Aorta (tissue), 5 donors: ENCODE data around the gene TBCA. TPM values are rescaled to one million over a fixed set of nuclear protein-coding genes. Genes with fewer than 3 reads are reported as not detected.

Experiments
- ATAC-seq: fragments of 200-7000 bp; cut with Tn5 transposase; one replicate; pipeline ENCODE4 v1.9.1; 2022; ENCODE audit warnings: moderate library complexity; ENCODE audit not compliant: low FRiP score
- DNase-seq, 2 donors: peaks; one replicate each; pipeline ENCODE4 v3.0.0-alpha.2; 2020
- H3K27ac ChIP-seq, 2 donors: one replicate each; pipeline ENCODE4 v1.5.1; 2013; ENCODE audit warnings: low read length in 2 of 2, mild to moderate bottlenecking in 2 of 2, moderate library complexity in 2 of 2, control low read depth in 1 of 2, inconsistent platforms in 1 of 2, low read depth in 1 of 2
- H3K27me3 ChIP-seq, 2 donors: one replicate each; pipeline ENCODE4 v1.6.1; 2013; ENCODE audit warnings: control low read depth in 1 of 2, low read length in 1 of 2, mild to moderate bottlenecking in 1 of 2, moderate library complexity in 1 of 2; ENCODE audit not compliant: insufficient read depth in 2 of 2, control insufficient read depth in 1 of 2
- H3K36me3 ChIP-seq, 2 donors: one replicate each; pipeline ENCODE4 v1.6.1; 2013; ENCODE audit warnings: control low read depth in 1 of 2, low read length in 1 of 2, mild to moderate bottlenecking in 1 of 2; ENCODE audit not compliant: insufficient read depth in 2 of 2, control insufficient read depth in 1 of 2
- H3K4me1 ChIP-seq, 2 donors: one replicate each; pipeline ENCODE4 v1.6.1; 2013; ENCODE audit warnings: low read length in 2 of 2, control low read depth in 1 of 2, mild to moderate bottlenecking in 1 of 2, moderate library complexity in 1 of 2; ENCODE audit not compliant: insufficient read depth in 2 of 2, control insufficient read depth in 1 of 2
- H3K4me3 ChIP-seq, 2 donors: one replicate each; pipeline ENCODE4 v1.5.1; 2013; ENCODE audit warnings: low read length in 2 of 2, control low read depth in 1 of 2, mild to moderate bottlenecking in 1 of 2
- H3K9me3 ChIP-seq: one replicate; pipeline ENCODE4 v1.6.1; 2013; ENCODE audit warnings: mild to moderate bottlenecking, low read length; ENCODE audit not compliant: control insufficient read depth
- WGBS, 2 donors: extraction: QIAGEN DNeasy Blood & Tissue Kit; methylation state at CpG; one replicate each; pipeline ENCODE4 v1.1.7; 2013; 5-methylcytosine and 5-hydroxymethylcytosine counted together
- intact Hi-C, 2 donors: fragments of 100-400 bp; cut with DNase I; formaldehyde crosslinking; loops; one replicate each; pipeline versions ENCODE4 v1.14.2 to v1.15.0; 2022
- polyA plus RNA-seq, 2 donors: library from polyadenylated mRNA; stranded (reverse); fragments of 200-250 nt; gene quantifications; one replicate each; pipeline ENCODE4 v1.2.3, GENCODE V29; 2013
- total RNA-seq, 2 donors: library from RNA; stranded (reverse); fragmentation: NEBNext Ultra II Directional; extraction: Animal tissue kit (Norgen Biotek cat#: 25700); gene quantifications; one replicate each; pipeline ENCODE4 v1.2.1, GENCODE V29; 2021
- donor health status: healthy with polysubstance abuse.
- donor health status: Bipolar disorder and iron deficiency.
- donor health status: DM: no; HTN: no; CAD: no.
- donor health status: DM: no; HTN: no; CAD: no.
- donor health status: DM: yes; HTN: yes; CAD: no.

The TBCA gene
- total and polyA plus RNA-seq, 4 donors = 98.9 to 269 (median 158) TPM

DNA sequence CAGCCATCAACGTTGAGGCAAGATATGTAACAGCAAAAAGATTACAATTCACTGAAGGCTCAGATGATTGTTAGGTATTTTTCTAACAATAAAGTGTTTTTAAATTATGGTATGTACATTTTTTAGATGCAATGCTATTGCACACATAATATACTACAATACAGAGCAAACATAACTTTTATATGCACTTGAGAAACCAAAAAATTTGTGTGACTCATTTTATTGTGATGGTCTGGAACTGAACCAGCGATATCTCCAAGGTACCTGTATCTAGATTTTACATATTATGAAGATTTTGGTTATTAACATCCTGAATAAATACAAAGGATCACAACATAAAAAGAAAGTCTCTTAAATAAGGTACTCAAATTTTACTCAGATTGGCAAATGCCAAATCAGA, 41.3 kb downstream of the TBCA start:
- no peak for DNase-seq
- Histone ChIP-seq H3K27me3 (no peaks in the 10 kb centered on the region), H3K9me3 (no peaks in the 10 kb centered on the region), H3K4me3 (no peak overlapping the region), H3K36me3 (no peaks in the 10 kb centered on the region), H3K4me1 (peaks cover 0 to 2% of the 10 kb centered on the region in 2 donors), H3K27ac (no peak overlapping the region)
- intact Hi-C loops = no loop called here
- no peak for ATAC-seq
- 93 to 95% methylated on average over 2 of the region's 2 CpGs for WGBS, 2 donors

DNA sequence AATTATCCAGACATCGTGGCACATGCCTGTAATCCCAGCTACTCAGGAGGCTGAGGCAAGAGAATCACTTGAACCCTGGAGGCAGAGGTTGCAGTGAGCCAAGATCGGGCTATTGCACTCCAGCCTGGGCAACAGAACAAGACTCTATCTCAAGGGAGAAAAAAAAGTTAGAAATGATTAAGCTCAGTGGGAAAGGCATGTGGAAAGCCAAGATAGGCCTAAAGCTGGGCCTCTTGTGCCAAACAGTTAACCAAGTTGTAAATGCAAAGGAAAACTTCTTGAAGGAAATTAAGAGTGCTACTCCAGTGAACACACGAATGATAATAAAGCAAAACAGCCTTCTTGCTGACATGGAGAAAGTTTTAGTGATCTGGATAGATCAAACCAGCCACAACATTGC, 43.0 kb downstream of the TBCA start:
- no peak for ATAC-seq
- H3K9me3 ChIP-seq = no peaks in the 10 kb centered on the region
- DNase-seq = no peak
- no peak overlapping the region for H3K27ac ChIP-seq
- no peak overlapping the region for H3K4me3 ChIP-seq
- no peaks in the 10 kb centered on the region for H3K36me3 ChIP-seq
- no peaks in the 10 kb centered on the region for H3K27me3 ChIP-seq
- H3K4me1 ChIP-seq = peaks cover 0 to under 1% of the 10 kb centered on the region in 2 donors
- intact Hi-C loops = no loop called here
- WGBS, 2 donors = 64 to 69% methylated on average over 3 of the region's 3 CpGs

DNA sequence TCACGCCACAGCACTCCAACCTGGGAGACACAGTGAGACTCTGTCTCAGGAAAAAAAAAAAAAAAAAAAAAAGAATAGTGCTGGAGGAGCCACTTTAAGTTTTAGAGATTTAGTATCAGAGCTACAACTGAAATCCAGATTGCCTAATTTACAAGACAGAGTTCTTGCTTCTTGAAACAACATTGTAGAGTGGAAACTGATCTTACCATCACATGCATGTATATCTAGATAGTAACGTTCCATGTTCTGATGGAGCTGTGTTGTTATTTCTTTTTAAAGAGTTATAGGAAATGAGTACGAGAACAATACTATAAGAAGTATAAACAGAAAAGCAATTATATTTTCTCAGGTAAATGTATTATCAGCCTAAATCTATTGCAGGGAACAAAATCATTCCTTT, 48.9 kb downstream of the TBCA start:
- ATAC-seq = no peak

DNA sequence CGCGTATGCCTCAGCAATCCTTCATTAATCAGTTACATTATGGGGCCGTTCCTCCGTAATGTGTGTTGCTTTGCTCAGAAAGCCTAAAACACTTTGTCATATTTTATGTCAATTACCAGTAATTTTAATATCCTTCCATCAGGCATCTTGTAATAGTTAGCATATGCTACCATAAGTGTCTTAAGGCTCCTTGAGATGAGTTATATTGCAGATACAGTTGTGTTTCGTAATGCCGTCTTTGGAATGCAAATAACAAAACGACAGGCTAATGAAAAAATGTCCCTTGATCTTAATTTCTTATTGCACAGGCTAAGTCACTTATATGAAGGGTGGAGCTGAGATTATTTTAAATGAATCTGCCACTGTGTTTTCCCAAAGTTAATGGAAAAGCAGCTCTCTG, 50.5 kb downstream of the TBCA start:
- no peaks in the 10 kb centered on the region for H3K9me3 ChIP-seq
- H3K4me1 ChIP-seq = no peaks in the 10 kb centered on the region
- intact Hi-C loops = no loop called here
- DNase-seq (no peak), ATAC-seq (no peak)
- no peaks in the 10 kb centered on the region for H3K36me3 ChIP-seq
- H3K4me3 ChIP-seq = no peak overlapping the region
- 89 to 90% methylated on average over 7 of the region's 7 CpGs for WGBS, 2 donors
- H3K27ac ChIP-seq = no peak overlapping the region
- no peaks in the 10 kb centered on the region for H3K27me3 ChIP-seq

More for the DNA sequence above, 48.9 kb downstream of the TBCA start:
- no peaks in the 10 kb centered on the region for H3K4me1 ChIP-seq
- no peaks in the 10 kb centered on the region for H3K27me3 ChIP-seq
- H3K4me3 ChIP-seq = no peak overlapping the region
- H3K36me3 ChIP-seq = no peaks in the 10 kb centered on the region
- no peak overlapping the region for H3K27ac ChIP-seq
- DNase-seq = no peak
- intact Hi-C loops = no loop called here
- H3K9me3 ChIP-seq = no peaks in the 10 kb centered on the region
- 87 to 88% methylated on average over 3 of the region's 3 CpGs for WGBS, 2 donors

DNA sequence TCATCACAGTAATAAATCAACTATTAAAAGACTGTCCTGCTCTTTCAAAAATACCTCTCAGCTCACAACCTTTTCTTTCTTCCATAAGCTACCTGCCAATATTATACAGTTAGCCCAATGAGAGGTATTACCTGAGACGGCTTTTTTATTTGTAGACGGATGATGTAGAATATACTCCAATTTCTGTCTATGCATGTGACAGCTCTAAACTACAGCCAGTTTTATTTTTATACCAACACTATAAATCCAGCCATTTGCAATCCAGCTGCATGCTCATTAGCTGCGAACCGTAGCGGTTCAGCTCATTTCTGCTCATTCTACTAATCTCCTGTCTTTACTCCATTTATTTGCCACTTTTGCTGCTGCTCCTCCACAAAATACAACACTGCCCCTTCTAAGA, 51.2 kb downstream of the TBCA start:
- no peak overlapping the region for H3K4me3 ChIP-seq
- H3K4me1 ChIP-seq = no peaks in the 10 kb centered on the region
- H3K9me3 ChIP-seq = no peaks in the 10 kb centered on the region
- intact Hi-C loops = no loop called here
- no peaks in the 10 kb centered on the region for H3K36me3 ChIP-seq
- WGBS, 2 donors = 75 to 85% methylated on average over 5 of the region's 5 CpGs
- no peaks in the 10 kb centered on the region for H3K27me3 ChIP-seq
- H3K27ac ChIP-seq = no peak overlapping the region
- ATAC-seq (no peak), DNase-seq (no peak)

DNA sequence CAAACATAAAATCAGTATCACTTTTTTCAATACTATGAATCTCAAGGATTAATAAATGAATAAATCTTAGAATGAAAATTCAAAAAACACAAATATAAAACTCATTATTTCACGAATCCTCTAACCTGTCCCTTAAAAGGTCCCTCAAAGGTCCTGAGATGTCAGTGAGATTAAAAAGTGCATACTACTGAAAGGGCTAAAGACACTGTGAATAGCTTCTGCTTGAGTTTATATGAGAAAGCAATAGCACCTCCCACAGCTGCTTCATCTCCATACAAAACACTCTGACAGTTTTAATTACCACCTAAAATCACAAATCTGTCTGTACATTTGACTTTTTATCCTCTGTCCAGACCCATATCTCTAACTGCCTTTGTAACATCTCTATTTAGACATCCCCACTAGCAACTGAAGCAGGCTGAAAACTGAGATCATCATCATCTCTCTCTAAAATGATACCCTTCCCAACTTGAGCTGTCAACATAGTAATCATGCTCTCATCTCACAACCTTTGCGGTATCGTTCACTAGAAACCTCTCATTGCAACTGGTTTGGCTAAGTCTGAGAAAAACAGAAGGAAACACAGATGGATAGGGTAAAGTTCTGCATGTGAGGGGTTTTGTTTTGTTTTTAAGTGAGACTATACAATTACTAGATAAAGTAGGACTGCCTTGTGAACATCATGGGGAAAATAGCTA, 56.3 kb downstream of the TBCA start:
- 93 to 94% methylated on average over 3 of the region's 3 CpGs for WGBS, 2 donors
- Histone ChIP-seq H3K27ac (no peak overlapping the region), H3K36me3 (no peaks in the 10 kb centered on the region), H3K27me3 (peaks cover 0 to 1% of the 10 kb centered on the region in 2 donors), H3K4me1 (no peaks in the 10 kb centered on the region), H3K9me3 (no peaks in the 10 kb centered on the region), H3K4me3 (no peak overlapping the region)
- ATAC-seq (no peak), DNase-seq (no peak)
- intact Hi-C loops = no loop called here

DNA sequence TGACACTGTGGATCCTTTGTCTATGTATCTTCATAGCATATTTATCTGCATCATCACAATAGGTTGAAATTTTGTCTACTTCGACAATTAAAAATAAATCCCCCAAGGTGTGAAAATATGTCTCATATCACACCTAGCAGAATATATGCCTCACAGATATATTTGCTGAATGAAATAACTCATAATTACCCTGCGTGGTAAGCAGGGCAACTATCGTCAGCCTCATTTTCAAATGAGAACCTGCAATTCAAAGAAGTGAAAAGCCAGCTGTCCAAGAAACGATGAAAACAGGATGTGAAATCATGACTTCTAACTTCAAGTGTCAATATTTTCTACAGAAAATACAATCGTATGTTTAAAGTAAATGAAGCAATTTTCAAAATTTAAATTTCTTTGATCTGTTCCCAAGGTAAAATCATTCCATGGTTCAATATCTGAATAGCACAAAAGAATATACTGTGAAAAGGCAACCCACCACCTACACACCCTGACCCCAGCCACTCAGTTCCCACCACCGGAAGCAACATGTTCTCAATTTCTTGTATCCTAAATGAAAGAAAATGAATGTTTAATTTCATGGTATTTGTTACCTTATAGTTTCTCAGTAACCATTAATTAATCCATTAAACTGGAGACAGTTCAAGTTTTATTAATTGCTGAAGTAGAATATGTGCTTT, 57.1 kb downstream of the TBCA start:
- Histone ChIP-seq H3K9me3 (no peaks in the 10 kb centered on the region), H3K27ac (no peak overlapping the region), H3K36me3 (no peaks in the 10 kb centered on the region), H3K4me1 (no peaks in the 10 kb centered on the region), H3K4me3 (no peak overlapping the region), H3K27me3 (peaks cover 0 to 1% of the 10 kb centered on the region in 2 donors)
- DNase-seq = no peak
- ATAC-seq = no peak
- WGBS, 2 donors = 89 to 92% methylated on average over 6 of the region's 6 CpGs
- intact Hi-C loops = no loop called here

DNA sequence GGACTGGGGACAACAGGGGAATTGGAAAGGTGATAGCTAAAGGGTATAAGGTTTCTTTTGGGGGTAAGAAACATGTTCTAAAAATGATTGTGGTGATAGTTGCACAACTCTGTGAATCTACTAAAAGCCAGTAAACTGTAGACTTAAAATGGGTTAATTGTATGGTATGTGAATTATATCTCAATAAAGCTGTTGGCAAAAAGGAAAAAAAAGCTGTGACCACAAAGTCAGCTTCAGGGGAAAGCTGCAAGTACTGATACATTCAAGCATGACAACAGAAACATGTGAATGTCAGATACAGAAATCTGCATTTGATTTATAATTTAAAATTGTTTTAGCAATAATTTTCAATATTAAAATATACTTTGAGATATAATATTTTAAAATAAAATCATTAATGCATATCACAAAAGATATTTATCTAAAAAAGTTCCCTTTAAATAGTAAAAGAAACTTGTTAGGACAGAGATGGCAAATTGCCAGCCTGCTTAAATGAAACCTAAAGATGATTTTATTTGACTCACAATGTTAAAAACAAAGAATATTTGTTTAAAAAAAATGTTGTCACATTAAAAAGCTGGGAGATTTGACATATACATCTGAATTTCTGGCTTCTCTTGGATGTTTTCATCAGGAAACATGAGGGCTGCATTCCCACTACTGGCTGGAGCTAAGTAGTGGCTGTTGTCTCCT, 66.0 kb downstream of the TBCA start:
- ATAC-seq (no peak), DNase-seq (no peak)
- H3K4me1 ChIP-seq = no peaks in the 10 kb centered on the region
- H3K9me3 ChIP-seq = no peaks in the 10 kb centered on the region
- no peak overlapping the region for H3K4me3 ChIP-seq
- H3K27me3 ChIP-seq = no peaks in the 10 kb centered on the region
- H3K36me3 ChIP-seq = peaks cover 0 to 3% of the 10 kb centered on the region in 2 donors
- no peak overlapping the region for H3K27ac ChIP-seq
- intact Hi-C loops = no loop called here

DNA sequence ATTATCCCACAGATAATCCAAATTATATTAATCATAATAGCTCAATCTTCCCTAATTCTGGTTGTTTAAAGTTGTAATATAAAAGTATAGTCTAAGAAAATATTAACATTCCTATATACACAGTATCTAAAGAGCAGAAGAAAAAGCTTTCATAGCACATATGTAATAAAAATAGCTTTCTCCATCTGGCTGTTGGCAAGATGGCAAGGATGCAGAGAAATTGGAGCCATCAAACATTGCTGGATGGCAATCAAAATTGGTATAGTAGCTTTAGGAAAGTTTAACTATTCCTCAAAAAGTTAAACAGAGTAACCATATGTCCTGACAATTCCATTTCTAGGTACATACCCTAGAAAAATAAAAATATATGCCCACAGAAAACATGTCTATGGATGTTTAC, 66.8 kb downstream of the TBCA start:
- no peaks in the 10 kb centered on the region for H3K4me1 ChIP-seq
- no peak overlapping the region for H3K4me3 ChIP-seq
- ATAC-seq (no peak), DNase-seq (no peak)
- H3K9me3 ChIP-seq = no peaks in the 10 kb centered on the region
- H3K36me3 ChIP-seq = peaks cover 0 to 3% of the 10 kb centered on the region in 2 donors
- H3K27ac ChIP-seq = no peak overlapping the region
- intact Hi-C loops = no loop called here
- no peaks in the 10 kb centered on the region for H3K27me3 ChIP-seq
